DND-41 (cell line): ENCODE data around the gene PRG2.

ENCODE experiments used
- ATAC-seq: fragments of 200-7000 bp; cut with Tn5 transposase; 3 replicates; pipeline ENCODE4 v1.9.1; 2021; ENCODE audit warnings: low read depth; ENCODE audit not compliant: insufficient read depth
- DNase-seq: peaks from one replicate; pipeline ENCODE4 v3.0.0-alpha.2; 2020
- H2AFZ ChIP-seq: 2 replicates; pipeline ENCODE4 v1.6.0; 2012; ENCODE audit warnings: low read depth, low read length
- H3K27ac ChIP-seq: 2 replicates; pipeline ENCODE4 v1.5.1; 2012; ENCODE audit warnings: low read length, inconsistent platforms
- H3K27me3 ChIP-seq: fragments of 200-600 bp; sonication (generic); 2 replicates; pipeline ENCODE4 v1.6.0; 2012; ENCODE audit warnings: low read length, mild to moderate bottlenecking, inconsistent platforms; ENCODE audit not compliant: insufficient read depth, poor library complexity
- H3K36me3 ChIP-seq: 2 replicates; pipeline ENCODE4 v1.5.1; 2012; ENCODE audit warnings: low read length, inconsistent platforms; ENCODE audit not compliant: insufficient read depth
- H3K4me1 ChIP-seq: 2 replicates; pipeline ENCODE4 v1.5.1; 2012; ENCODE audit warnings: mild to moderate bottlenecking, low read length; ENCODE audit not compliant: insufficient read depth
- H3K4me2 ChIP-seq: 2 replicates; pipeline ENCODE4 v1.6.0; 2012; ENCODE audit warnings: mild to moderate bottlenecking, moderate library complexity, low read length, inconsistent platforms; ENCODE audit not compliant: insufficient read depth
- H3K4me3 ChIP-seq, 2 experiments: fragments of 200-600 bp in 1 of 2; shearing (Covaris generic) in 1 of 2; 2 replicates each; pipeline ENCODE4 v1.5.1; 2012 to 2016; ENCODE audit warnings: inconsistent platforms in 2 of 2, low read length in 2 of 2, mild to moderate bottlenecking in 2 of 2, low read depth in 1 of 2, moderate library complexity in 1 of 2
- H3K79me2 ChIP-seq: 2 replicates; pipeline ENCODE4 v1.6.0; 2012; ENCODE audit warnings: low read length, inconsistent platforms; ENCODE audit not compliant: insufficient read depth
- H3K9ac ChIP-seq: 2 replicates; pipeline ENCODE4 v1.6.0; 2012; ENCODE audit warnings: low read depth, mild to moderate bottlenecking, inconsistent platforms, low read length, moderate library complexity
- H3K9me3 ChIP-seq: 2 replicates; pipeline ENCODE4 v1.5.1; 2012; ENCODE audit warnings: low read length, moderate library complexity, mild to moderate bottlenecking, inconsistent platforms; ENCODE audit not compliant: insufficient read depth, severe bottlenecking
- H4K20me1 ChIP-seq: 2 replicates; pipeline ENCODE4 v1.6.0; 2012; ENCODE audit warnings: low read length; ENCODE audit not compliant: insufficient read depth
- CTCF ChIP-seq: IDR thresholded peaks from 2 replicates; pipeline ENCODE4 v1.5.1; 2012; ENCODE audit warnings: borderline replicate concordance, low read length, moderate library complexity, mild to moderate bottlenecking; ENCODE audit not compliant: poor library complexity, severe bottlenecking; ENCODE audit errors: extremely low read depth
- EZH2 ChIP-seq: IDR thresholded peaks from 3 replicates; pipeline ENCODE4 v1.6.1; 2012; ENCODE audit warnings: borderline replicate concordance, low read depth, mild to moderate bottlenecking, moderate library complexity, low read length, inconsistent platforms; ENCODE audit not compliant: severe bottlenecking

Gene PRG2

GRCh38 chr11:57375490-57375889 lies 15.0 kb downstream of the PRG2 start:
- H3K4me2 ChIP-seq = no peak overlapping the region
- H3K9ac ChIP-seq = no peak overlapping the region
- no peak for ATAC-seq

DNA sequence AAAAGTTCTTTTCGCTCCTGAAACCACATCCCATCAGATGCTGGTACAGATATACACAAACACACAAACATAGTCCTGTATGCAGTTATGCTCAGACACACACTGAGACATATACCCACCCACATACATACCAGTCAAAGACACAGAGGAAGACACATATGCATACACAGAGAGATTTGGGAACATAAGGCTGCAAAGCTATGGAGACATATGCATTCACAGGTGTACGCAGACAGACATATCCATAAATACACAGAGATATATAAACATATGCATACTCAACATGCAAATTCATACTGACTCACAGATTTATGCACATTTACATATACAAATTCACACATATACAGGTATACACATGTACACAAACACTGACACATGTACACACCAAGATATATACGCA lies 15.5 kb downstream of the PRG2 start:
- Histone ChIP-seq H3K79me2 (no peaks in the 10 kb centered on the region), H3K27ac (no peak overlapping the region), H3K4me1 (no peaks in the 10 kb centered on the region), H3K9me3 (no peaks in the 10 kb centered on the region), H2AFZ (no peak overlapping the region), H4K20me1 (no peaks in the 10 kb centered on the region; the same call in 1 of the 2 replicates), H3K4me2 (no peak overlapping the region), H3K9ac (no peak overlapping the region), H3K36me3 (no peaks in the 10 kb centered on the region), H3K4me3 (no peak overlapping the region), H3K27me3 (no peaks in the 10 kb centered on the region)
- TF ChIP-seq EZH2 (no peak), CTCF (no peak)
- ATAC-seq (no peak), DNase-seq (no peak)

More at GRCh38 chr11:57375490-57375889, 15.0 kb downstream of the PRG2 start:
- Histone ChIP-seq H3K4me1 (no peaks in the 10 kb centered on the region), H3K27me3 (no peaks in the 10 kb centered on the region), H3K36me3 (no peaks in the 10 kb centered on the region), H2AFZ (no peak overlapping the region), H3K4me3 (no peak overlapping the region), H3K9me3 (no peaks in the 10 kb centered on the region), H3K79me2 (no peaks in the 10 kb centered on the region), H4K20me1 (no peaks in the 10 kb centered on the region; the same call in 1 of the 2 replicates), H3K27ac (no peak overlapping the region)
- DNase-seq = no peak
- TF ChIP-seq CTCF (no peak), EZH2 (no peak)

- Histone ChIP-seq H3K27me3 (no peaks in the 10 kb centered on the region), H3K27ac (no peak overlapping the region), H3K4me2 (no peak overlapping the region), H4K20me1 (no peaks in the 10 kb centered on the region; the same call in 1 of the 2 replicates), H3K9me3 (no peaks in the 10 kb centered on the region), H3K9ac (no peak overlapping the region), H2AFZ (no peak overlapping the region), H3K79me2 (no peaks in the 10 kb centered on the region), H3K4me3 (no peak overlapping the region), H3K4me1 (no peaks in the 10 kb centered on the region), H3K36me3 (no peaks in the 10 kb centered on the region)
- no peak for ATAC-seq
- DNase-seq = no peak
- no peak for TF ChIP-seq CTCF
- TF ChIP-seq EZH2 = no peak
Observed at GRCh38 chr11:57373146-57373545, 17.3 kb downstream of the PRG2 start.

DNA sequence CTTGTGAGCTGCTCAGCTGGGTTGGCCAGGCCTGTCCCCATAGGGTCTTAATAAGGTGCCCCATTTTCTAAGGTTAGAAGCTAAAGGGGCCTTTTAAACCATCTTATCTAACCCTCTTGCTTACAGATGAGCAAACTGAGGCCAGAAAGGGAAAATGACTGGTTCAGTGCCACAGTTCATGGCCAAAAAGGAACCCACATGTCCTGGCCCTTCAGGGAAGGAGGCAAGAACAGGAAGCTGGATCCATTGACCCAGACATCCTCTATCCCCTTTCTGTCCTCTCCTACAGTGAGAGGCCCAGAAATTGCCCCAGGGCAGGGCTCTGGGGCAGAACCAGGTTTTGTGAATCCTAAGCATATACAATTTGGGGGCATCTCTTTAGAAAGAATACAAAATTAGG lies 19.5 kb downstream of the PRG2 start:
- no peaks in the 10 kb centered on the region for H3K4me1 ChIP-seq
- H3K4me3 ChIP-seq = no peak overlapping the region
- ATAC-seq (no peak), DNase-seq (no peak)
- no peaks in the 10 kb centered on the region for H3K9me3 ChIP-seq
- H3K9ac ChIP-seq = no peak overlapping the region
- TF ChIP-seq EZH2 (no peak), CTCF (no peak)
- no peak overlapping the region for H2AFZ ChIP-seq
- H3K36me3 ChIP-seq = no peaks in the 10 kb centered on the region
- no peak overlapping the region for H3K4me2 ChIP-seq
- no peak overlapping the region for H3K27ac ChIP-seq
- H4K20me1 ChIP-seq = no peaks in the 10 kb centered on the region
- no peaks in the 10 kb centered on the region for H3K27me3 ChIP-seq
- no peaks in the 10 kb centered on the region for H3K79me2 ChIP-seq
